GM12878 (cell line): ENCODE results near the gene ZMYND19. TPM values are rescaled to one million over a fixed set of nuclear protein-coding genes. Genes with fewer than 3 reads are reported as not detected.

Experiments
- ATAC-seq: fragments of 200-7000 bp; cut with Tn5 transposase; 3 replicates; pipeline ENCODE4 v1.9.1; 2020; ENCODE audit warnings: mild to moderate bottlenecking, moderate library complexity
- BruUV-seq: library from RNA; stranded (reverse); fragments of 400-500 nt; replicated peaks from 2 replicates; lab custom pipeline; 2021; lab: Mats Ljungman, UMichigan
- CTCF ChIA-PET: fragments of 300-600 bp; sonication (Branson Sonifier 250); formaldehyde crosslinking; extraction: SDS; loops from one replicate; lab custom pipeline; 2021; ENCODE audit warnings: inconsistent platforms; lab: Yijun Ruan, JAX
- POLR2A ChIA-PET: fragments of 350-600 bp; formaldehyde crosslinking; extraction: SDS; loops from one replicate; lab custom pipeline; 2021; ENCODE audit warnings: inconsistent platforms; lab: Charles Lee
- RAD21 ChIA-PET: fragments of 300-600 bp; sonication (Branson Sonifier 250); formaldehyde crosslinking; loops from one replicate; lab custom pipeline; 2023; ENCODE audit warnings: antibody characterized with exemption; ENCODE audit not compliant: unreplicated experiment; lab: Charles Lee
- SMC1A ChIA-PET: fragments of 300-600 bp; sonication (Branson Sonifier 250); formaldehyde crosslinking; loops from one replicate; lab custom pipeline; 2023; ENCODE audit not compliant: unreplicated experiment, uncharacterized antibody; lab: Charles Lee
- DNase-seq: peaks from one replicate; pipeline ENCODE4 v3.0.0-alpha.2; 2011; ENCODE audit warnings: low read depth, low spot score
- FAIRE-seq: peaks from 3 replicates; lab custom pipeline; 2011; peaks lifted over from hg19 to GRCh38; lab: Jason Lieb, UNC
- H2AFZ ChIP-seq: 2 replicates; pipeline ENCODE4 v1.6.0; 2011; ENCODE audit warnings: low read depth, low read length, control low read depth; ENCODE audit not compliant: control insufficient read depth
- H3K27ac ChIP-seq: 2 replicates; pipeline ENCODE4 v1.5.1; 2011; ENCODE audit warnings: control low read depth; ENCODE audit not compliant: control insufficient read depth, insufficient read depth
- H3K27me3 ChIP-seq, 2 experiments: replicated peaks in 1 of 2; 2 replicates each; pipeline versions ENCODE4 v1.6.0 to v1.6.1; 2011; ENCODE audit warnings: low read length in 1 of 2; ENCODE audit not compliant: control insufficient read depth in 2 of 2, insufficient read depth in 2 of 2
- H3K36me3 ChIP-seq, 2 experiments: 2 replicates each; pipeline ENCODE4 v1.5.1; 2011; ENCODE audit warnings: low read length in 1 of 2; ENCODE audit not compliant: control insufficient read depth in 2 of 2, insufficient read depth in 2 of 2
- H3K4me1 ChIP-seq: 2 replicates; pipeline ENCODE4 v1.6.1; 2011; ENCODE audit warnings: mild to moderate bottlenecking, low read length, moderate library complexity, mixed read lengths; ENCODE audit not compliant: control insufficient read depth, insufficient read depth
- H3K4me2 ChIP-seq: 2 replicates; pipeline ENCODE4 v1.6.0; 2011; ENCODE audit warnings: control low read depth; ENCODE audit not compliant: control insufficient read depth, insufficient read depth
- H3K4me3 ChIP-seq: fragments of 200-600 bp; sonication (generic); 2 replicates; pipeline ENCODE4 v1.5.1; 2016
- H3K79me2 ChIP-seq: 2 replicates; pipeline ENCODE4 v1.6.0; 2011; ENCODE audit warnings: low read length; ENCODE audit not compliant: control insufficient read depth, insufficient read depth
- H3K9ac ChIP-seq: 2 replicates; pipeline ENCODE4 v1.8.0; 2011; ENCODE audit warnings: low read length, control low read depth, mixed read lengths; ENCODE audit not compliant: control insufficient read depth, insufficient read depth
- H3K9me3 ChIP-seq: replicated peaks from 3 replicates; pipeline ENCODE4 v1.5.1; 2011; ENCODE audit warnings: mild to moderate bottlenecking, low read length; ENCODE audit not compliant: control insufficient read depth, insufficient read depth
- H4K20me1 ChIP-seq: 2 replicates; pipeline ENCODE4 v1.6.0; 2011; ENCODE audit not compliant: control insufficient read depth, insufficient read depth
- BHLHE40 ChIP-seq, 2 experiments: fragments of 450-650 bp in 1 of 2; IDR thresholded peaks; 2 replicates each; pipeline ENCODE4 v1.6.1; 2011 to 2017; ENCODE audit warnings: low read depth in 2 of 2, borderline replicate concordance in 1 of 2, improper control_type of control experiment in 1 of 2, low read length in 1 of 2, mild to moderate bottlenecking in 1 of 2
- BMI1 ChIP-seq: fragments of 450-650 bp; IDR thresholded peaks from 2 replicates; pipeline ENCODE4 v1.6.1; 2016; ENCODE audit warnings: mild to moderate bottlenecking, moderate library complexity, borderline replicate concordance
- CTCF ChIP-seq, 3 experiments: IDR thresholded peaks in 2 of 3; conservative IDR thresholded peaks in 1 of 3; 2 replicates each; pipeline ENCODE4 v1.5.1; 2011; ENCODE audit warnings: low read depth in 3 of 3, low read length in 3 of 3, mild to moderate bottlenecking in 3 of 3, control low read depth in 2 of 3, moderate library complexity in 2 of 3, inconsistent platforms in 1 of 3, mixed read lengths in 1 of 3; ENCODE audit not compliant: control insufficient read depth in 2 of 3, insufficient read depth in 1 of 3; ENCODE audit errors: extremely low read depth in 1 of 3
- EED ChIP-seq: sonication (generic); IDR thresholded peaks from 2 replicates; pipeline ENCODE4 v1.6.1; 2016; ENCODE audit warnings: antibody characterized with exemption, low read depth
- EP300 ChIP-seq, 2 experiments: fragments of 150-350 bp in 1 of 2; IDR thresholded peaks; 2 replicates each; pipeline ENCODE4 v1.6.1; 2011 to 2012; ENCODE audit warnings: low read depth in 2 of 2, low read length in 2 of 2, borderline replicate concordance in 1 of 2, improper control_type of control experiment in 1 of 2, inconsistent platforms in 1 of 2; ENCODE audit not compliant: control insufficient read depth in 1 of 2
- ETV6 ChIP-seq, 2 experiments: fragments of 450-650 bp in 1 of 2; IDR thresholded peaks in 1 of 2; conservative IDR thresholded peaks in 1 of 2; 2 replicates each; pipeline ENCODE4 v1.6.1; 2014; ENCODE audit warnings: antibody characterized with exemption in 1 of 2, borderline replicate concordance in 1 of 2, low read depth in 1 of 2, mild to moderate bottlenecking in 1 of 2, moderate library complexity in 1 of 2
- FOS ChIP-seq: IDR thresholded peaks from 3 replicates; pipeline ENCODE4 v1.6.1; 2011; ENCODE audit warnings: borderline replicate concordance; ENCODE audit not compliant: insufficient read length; ENCODE audit errors: extremely low read depth
- JUNB ChIP-seq: IDR thresholded peaks from 2 replicates; pipeline ENCODE4 v1.6.1; 2016; ENCODE audit warnings: antibody characterized with exemption, mild to moderate bottlenecking
- NR2C2 ChIP-seq: IDR thresholded peaks from 2 replicates; pipeline ENCODE4 v1.6.1; 2011; ENCODE audit warnings: borderline replicate concordance, low read depth; ENCODE audit not compliant: control insufficient read depth, insufficient read length
- NRF1 ChIP-seq: conservative IDR thresholded peaks from 2 replicates; pipeline ENCODE4 v1.6.1; 2011; ENCODE audit warnings: mild to moderate bottlenecking, low read depth, low read length, improper control_type of control experiment
- RB1 ChIP-seq: fragments of 450-650 bp; formaldehyde crosslinking; IDR thresholded peaks from 2 replicates; pipeline ENCODE4 v1.6.1; 2017; ENCODE audit warnings: mild to moderate bottlenecking, borderline replicate concordance
- SP1 ChIP-seq: IDR thresholded peaks from one replicate; pipeline ENCODE4 v1.6.1; 2011; ENCODE audit warnings: low read depth, low read length
- SUPT20H ChIP-seq: IDR thresholded peaks from 2 replicates; pipeline ENCODE4 v1.6.1; 2011; ENCODE audit warnings: low read depth, mild to moderate bottlenecking, low read length, moderate library complexity, borderline replicate concordance; ENCODE audit not compliant: control insufficient read depth
- TCF3 ChIP-seq: IDR thresholded peaks from 2 replicates; pipeline ENCODE4 v1.6.1; 2012; ENCODE audit warnings: low read depth, mild to moderate bottlenecking, low read length, borderline replicate concordance; ENCODE audit not compliant: insufficient read depth
- ZNF687 ChIP-seq: fragments of 450-650 bp; IDR thresholded peaks from 2 replicates; pipeline ENCODE4 v1.6.1; 2017; ENCODE audit warnings: mild to moderate bottlenecking, moderate library complexity
- WGBS: methylation state at CpG from one replicate; pipeline ENCODE4 v1.1.6; 2016; ENCODE audit warnings: low lambda C conversion rate; ENCODE audit not compliant: insufficient replicate concordance, insufficient coverage; ENCODE audit errors: missing lambda C conversion rate; 5-methylcytosine and 5-hydroxymethylcytosine counted together
- in situ Hi-C: fragments of 300-500 bp; cut with MboI; formaldehyde crosslinking; loops from 9 replicates; pipeline ENCODE4 v1.14.3; 2018; ENCODE audit warnings: mixed read lengths
- intact Hi-C: fragments of 100-400 bp; cut with micrococcal nuclease; formaldehyde crosslinking; loops from one replicate; pipeline ENCODE4 v1.14.2; 2022; ENCODE audit not compliant: unreplicated experiment
- polyA plus RNA-seq, 11 experiments: library from polyadenylated mRNA; depleted of rRNA in 4 of 11; unstranded in 6 of 11; stranded (reverse) in 5 of 11; fragments of >200 nt; fragmentation: Nextera tagmentation in 4 of 11; fragmentation: Illumina TruSeq in 1 of 11; extraction: Ambion mirVana in 4 of 11; extraction: Trizol in 1 of 11; gene quantifications; 1 replicate in 1 of 11; 2 replicates in 10 of 11; pipeline versions ENCODE4 v1.2.1 to v1.2.3, GENCODE V29; 2011 to 2016; ENCODE audit warnings: inconsistent platforms in 2 of 11, missing spikeins in 2 of 11, low read depth in 1 of 11
- total RNA-seq, 4 experiments: library from RNA; depleted of rRNA in 3 of 4; stranded (reverse); fragments of >200 nt in 3 of 4; fragmentation: Illumina TruSeq in 1 of 4; extraction: Trizol in 1 of 4; gene quantifications; 2 replicates each; pipeline versions ENCODE4 v1.2.1 to v1.2.3, GENCODE V29; 2013 to 2021

ZMYND19 gene
- total and polyA plus RNA-seq, 10 of the 15 experiments (the other 5 are each of a cell fraction or from before 2014, with no cell fraction given), result 0.84 to 54.8 (median 20.1) TPM

GRCh38 chr9:137556069-137556838, 34.1 kb downstream of the ZMYND19 start:
- H3K79me2 ChIP-seq, result peaks cover 11% of the 10 kb centered on the region
- 85% methylated on average over 23 of the region's 24 CpGs for WGBS
- TF ChIP-seq CTCF (IDR thresholded peaks at IDR 0.05 in 2 of 3, conservative IDR thresholded peaks at IDR 0.05 in 1 of 3; ENCODE audit: control insufficient read depth in 2 of 3, extremely low read depth in 1 of 3, insufficient read depth in 1 of 3, low read depth in 3 of 3, low read length in 3 of 3) (no peak), ZNF687 (no peak), SP1 (no peak), RB1 (no peak), SUPT20H (no peak), NRF1 (no peak), NR2C2 (no peak), EED (no peak), JUNB (no peak), FOS (no peak), ETV6 (conservative IDR thresholded peaks at IDR 0.05 in 1 of 2, IDR thresholded peaks at IDR 0.05 in 1 of 2; ENCODE audit: borderline replicate concordance in 1 of 2, low read depth in 1 of 2) (no peak), BHLHE40 (IDR thresholded peaks at IDR 0.05; ENCODE audit: borderline replicate concordance in 1 of 2, low read depth in 2 of 2, low read length in 1 of 2) (no peak), BMI1 (no peak), EP300 (IDR thresholded peaks at IDR 0.05; ENCODE audit: borderline replicate concordance in 1 of 2, control insufficient read depth in 1 of 2, low read depth in 2 of 2, low read length in 2 of 2) (no peak), TCF3 (no peak)
- TF ChIP-seq, all 136 proteins: peak for 0
- SMC1A ChIA-PET, result no interaction called here
- Histone ChIP-seq H3K9ac (no peak overlapping the region), H4K20me1 (no peaks in the 10 kb centered on the region), H3K4me3 (no peak overlapping the region), H2AFZ (no peak overlapping the region), H3K36me3 (peaks cover 9 to 20% of the 10 kb centered on the region in 2 experiments), H3K4me1 (peaks cover 6% of the 10 kb centered on the region), H3K27me3 (no peaks in the 10 kb centered on the region), H3K4me2 (no peak overlapping the region), H3K9me3 (no peaks in the 10 kb centered on the region), H3K27ac (no peak overlapping the region)
- FAIRE-seq (no peak), ATAC-seq (no peak), DNase-seq (no peak)
- BruUV-seq, result no TSS peak
- CTCF ChIA-PET, result no interaction called here
- intact Hi-C loops (no loop called here), in situ Hi-C loops (no loop called here)
- POLR2A ChIA-PET, result no interaction called here
- RAD21 ChIA-PET, result no interaction called here
